Glutamatergic neuron (in vitro differentiated cells): Measurements from ENCODE around the gene KLHDC4. TPM values are rescaled to one million over a fixed set of nuclear protein-coding genes. Genes with fewer than 3 reads are reported as not detected.
"Not testable (repeated sequence)": the region's sequence is repeated elsewhere in the genome, so short reads cannot be mapped to it uniquely, and the experiment has no call there.

ENCODE experiments used
- DNase-seq: peaks from one replicate; pipeline ENCODE4 v3.0.0; 2022
- H3K27ac Mint-ChIP-seq: one replicate; pipeline ENCODE4 v1.8.0; 2020; ENCODE audit warnings: mild to moderate bottlenecking, mixed read lengths, inconsistent platforms; ENCODE audit not compliant: unreplicated experiment
- H3K27me3 Mint-ChIP-seq: one replicate; pipeline ENCODE4 v1.8.0; 2020; ENCODE audit warnings: mild to moderate bottlenecking, moderate library complexity, mixed read lengths, inconsistent platforms; ENCODE audit not compliant: unreplicated experiment
- H3K36me3 Mint-ChIP-seq: one replicate; pipeline ENCODE4 v1.8.0; 2020; ENCODE audit warnings: mild to moderate bottlenecking, mixed read lengths, inconsistent platforms; ENCODE audit not compliant: unreplicated experiment
- H3K4me1 Mint-ChIP-seq: one replicate; pipeline ENCODE4 v1.8.0; 2020; ENCODE audit warnings: mild to moderate bottlenecking, low read depth, mixed read lengths, inconsistent platforms; ENCODE audit not compliant: unreplicated experiment
- H3K4me3 Mint-ChIP-seq: one replicate; pipeline ENCODE4 v1.8.0; 2020; ENCODE audit warnings: mild to moderate bottlenecking, mixed read lengths, inconsistent platforms; ENCODE audit not compliant: unreplicated experiment
- H3K9me3 Mint-ChIP-seq: one replicate; pipeline ENCODE4 v1.8.0; 2020; ENCODE audit warnings: mild to moderate bottlenecking, moderate library complexity, mixed read lengths, inconsistent platforms; ENCODE audit not compliant: unreplicated experiment
- total RNA-seq: library from RNA; stranded (reverse); fragmentation: NEBNext Ultra II Directional; extraction: Animal tissue kit (Norgen Biotek cat#: 25700); gene quantifications from one replicate; pipeline ENCODE4 v1.2.1, GENCODE V29; 2021; ENCODE audit not compliant: unreplicated experiment
- TF ChIP-seq, protein P1 (sequence below): fragments of 200-600 bp; sonication (generic); IDR thresholded peaks from one replicate; pipeline ENCODE4 v1.5.0; 2021; ENCODE audit not compliant: partially characterized antibody, unreplicated experiment

KLHDC4 gene
- total RNA-seq, 1 donor from 2014 or later = 65.4 TPM

DNA sequence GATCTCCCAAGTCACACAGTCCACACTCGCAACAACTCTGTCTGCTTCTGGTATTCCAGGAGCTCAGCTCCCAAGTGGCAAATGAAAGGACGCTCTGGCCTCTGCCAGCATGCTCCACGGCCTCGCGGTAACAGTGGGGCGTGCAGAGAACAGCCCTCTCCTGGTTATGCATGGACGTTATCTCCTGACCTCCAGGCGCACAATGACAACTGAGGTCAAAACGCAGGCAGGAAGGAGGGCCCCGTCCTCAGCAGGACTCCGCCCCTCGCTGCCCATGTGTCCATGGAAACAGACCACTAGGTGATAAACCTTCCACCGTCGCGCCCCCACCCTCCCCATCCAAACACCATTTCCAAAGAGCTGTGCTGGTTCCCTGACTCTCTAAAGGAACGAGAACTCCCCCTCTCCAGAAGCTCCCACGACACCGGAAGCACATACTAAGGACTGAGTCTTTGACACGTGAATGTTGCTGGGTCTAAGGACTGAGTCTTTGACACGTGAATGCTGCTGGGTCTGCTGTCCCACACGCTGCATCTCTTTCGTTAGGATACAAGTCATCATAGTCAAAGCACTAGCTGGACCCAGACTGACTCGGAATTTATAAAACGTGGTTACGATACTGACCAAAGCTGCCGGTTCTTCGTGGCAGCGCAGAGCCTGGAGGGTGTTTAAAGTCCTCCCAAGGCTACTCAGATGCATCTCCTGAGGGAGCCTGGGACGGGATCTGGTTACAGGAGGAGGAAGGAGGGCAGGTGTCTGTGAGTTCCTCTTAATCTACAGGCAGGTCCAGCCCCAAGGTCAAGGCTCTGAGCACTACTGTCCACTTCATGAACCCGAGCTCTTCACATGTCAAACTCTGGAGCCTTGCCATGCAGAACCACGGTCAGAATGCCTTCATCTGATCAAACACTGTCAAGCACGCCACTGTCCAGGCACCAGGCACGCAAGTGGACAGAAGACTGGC is 43.9 kb downstream of the KLHDC4 start:
- peak overlapping the region; percentile 63 for H3K27ac Mint-ChIP-seq
- no peak for DNase-seq
- H3K27me3 Mint-ChIP-seq = peaks cover 12% of the 10 kb centered on the region
- peak overlapping the region; percentile 51 for H3K4me3 Mint-ChIP-seq
- TF ChIP-seq, protein P1, sequence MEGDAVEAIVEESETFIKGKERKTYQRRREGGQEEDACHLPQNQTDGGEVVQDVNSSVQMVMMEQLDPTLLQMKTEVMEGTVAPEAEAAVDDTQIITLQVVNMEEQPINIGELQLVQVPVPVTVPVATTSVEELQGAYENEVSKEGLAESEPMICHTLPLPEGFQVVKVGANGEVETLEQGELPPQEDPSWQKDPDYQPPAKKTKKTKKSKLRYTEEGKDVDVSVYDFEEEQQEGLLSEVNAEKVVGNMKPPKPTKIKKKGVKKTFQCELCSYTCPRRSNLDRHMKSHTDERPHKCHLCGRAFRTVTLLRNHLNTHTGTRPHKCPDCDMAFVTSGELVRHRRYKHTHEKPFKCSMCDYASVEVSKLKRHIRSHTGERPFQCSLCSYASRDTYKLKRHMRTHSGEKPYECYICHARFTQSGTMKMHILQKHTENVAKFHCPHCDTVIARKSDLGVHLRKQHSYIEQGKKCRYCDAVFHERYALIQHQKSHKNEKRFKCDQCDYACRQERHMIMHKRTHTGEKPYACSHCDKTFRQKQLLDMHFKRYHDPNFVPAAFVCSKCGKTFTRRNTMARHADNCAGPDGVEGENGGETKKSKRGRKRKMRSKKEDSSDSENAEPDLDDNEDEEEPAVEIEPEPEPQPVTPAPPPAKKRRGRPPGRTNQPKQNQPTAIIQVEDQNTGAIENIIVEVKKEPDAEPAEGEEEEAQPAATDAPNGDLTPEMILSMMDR = no peak
- peaks cover 28% of the 10 kb centered on the region for H3K9me3 Mint-ChIP-seq
- peaks cover 39% of the 10 kb centered on the region for H3K4me1 Mint-ChIP-seq
- peaks cover 21% of the 10 kb centered on the region for H3K36me3 Mint-ChIP-seq

DNA sequence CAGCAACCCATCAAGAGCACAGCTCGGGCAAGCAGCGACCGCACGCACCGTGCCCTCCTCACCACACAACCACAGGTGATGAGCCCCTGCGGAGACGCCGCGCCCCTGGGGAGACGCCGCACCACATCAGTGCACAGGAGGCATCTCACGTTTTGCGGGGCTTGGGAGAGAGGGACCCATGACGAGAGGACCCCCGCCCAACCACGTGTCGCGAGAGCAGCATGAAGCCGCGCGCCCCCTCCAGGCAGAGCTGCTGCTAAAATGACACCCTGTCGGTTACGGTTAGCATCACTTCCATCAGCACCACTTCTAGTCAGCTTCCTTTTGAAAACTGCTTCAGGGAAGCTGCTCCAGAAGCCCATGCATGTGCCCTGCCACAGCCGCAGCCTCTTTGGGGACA is 45.3 kb downstream of the KLHDC4 start:
- DNase-seq = peak; percentile 21
- no peak overlapping the region for H3K4me3 Mint-ChIP-seq
- H3K9me3 Mint-ChIP-seq = peaks cover 25% of the 10 kb centered on the region
- H3K4me1 Mint-ChIP-seq = peaks cover 31% of the 10 kb centered on the region
- peaks cover 21% of the 10 kb centered on the region for H3K36me3 Mint-ChIP-seq
- peak overlapping the region; percentile 84 for H3K27ac Mint-ChIP-seq
- H3K27me3 Mint-ChIP-seq = peaks cover 7% of the 10 kb centered on the region
- TF ChIP-seq, protein P1 = no peak

DNA sequence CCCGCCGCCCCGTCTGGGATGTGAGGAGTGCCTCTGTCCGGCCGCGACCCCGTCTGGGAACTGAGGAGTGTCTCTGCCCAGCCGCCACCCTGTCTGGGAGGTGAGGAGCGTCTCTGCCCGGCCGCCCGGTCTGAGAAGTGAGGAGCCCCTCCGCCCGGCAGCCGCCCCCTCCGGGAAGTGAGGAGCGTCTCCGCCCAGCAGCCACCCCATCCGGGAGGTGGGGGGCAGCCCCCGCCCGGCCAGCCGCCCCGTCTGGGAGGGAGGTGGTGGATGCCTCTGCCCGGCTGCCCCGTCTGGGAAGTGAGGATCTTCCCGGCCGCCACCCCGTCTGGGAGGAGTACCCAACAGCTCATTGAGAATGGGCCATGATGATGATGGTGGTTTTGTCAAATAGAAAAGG is 47.0 kb downstream of the KLHDC4 start:
- DNase-seq = peak; percentile 25
- not testable (repeated sequence) for H3K27me3 Mint-ChIP-seq
- peaks cover 20% of the 10 kb centered on the region for H3K4me1 Mint-ChIP-seq
- H3K9me3 Mint-ChIP-seq = peaks cover 21% of the 10 kb centered on the region
- H3K4me3 Mint-ChIP-seq = peak overlapping the region; percentile 65
- H3K36me3 Mint-ChIP-seq = peaks cover 14% of the 10 kb centered on the region
- H3K27ac Mint-ChIP-seq = peak overlapping the region; percentile 86

DNA sequence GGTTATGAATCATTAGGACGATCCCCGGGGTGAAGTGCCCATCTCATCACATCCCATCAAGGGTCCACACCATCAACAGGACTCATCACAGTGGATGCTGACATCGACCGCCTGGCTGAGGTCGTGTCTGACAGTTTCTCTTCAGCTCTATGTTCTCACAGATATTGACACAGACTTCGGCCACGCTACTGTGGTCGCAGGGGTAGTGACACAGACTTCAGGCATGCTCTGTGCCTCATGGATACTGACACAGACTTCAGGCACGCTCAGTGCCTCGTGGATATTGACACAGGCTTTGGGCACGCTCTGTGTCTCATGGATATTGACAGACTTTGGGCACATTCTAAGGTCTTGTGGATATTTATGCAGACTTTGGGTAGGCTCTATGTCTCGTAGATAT is 50.1 kb downstream of the KLHDC4 start:
- peaks cover 14% of the 10 kb centered on the region for H3K36me3 Mint-ChIP-seq
- no peak overlapping the region for H3K4me3 Mint-ChIP-seq
- H3K27ac Mint-ChIP-seq = no peak overlapping the region
- peaks cover 9% of the 10 kb centered on the region for H3K9me3 Mint-ChIP-seq
- no peak for DNase-seq
- TF ChIP-seq, protein P1 = no peak
- peaks cover 1% of the 10 kb centered on the region for H3K27me3 Mint-ChIP-seq
- H3K4me1 Mint-ChIP-seq = peaks cover 2% of the 10 kb centered on the region

DNA sequence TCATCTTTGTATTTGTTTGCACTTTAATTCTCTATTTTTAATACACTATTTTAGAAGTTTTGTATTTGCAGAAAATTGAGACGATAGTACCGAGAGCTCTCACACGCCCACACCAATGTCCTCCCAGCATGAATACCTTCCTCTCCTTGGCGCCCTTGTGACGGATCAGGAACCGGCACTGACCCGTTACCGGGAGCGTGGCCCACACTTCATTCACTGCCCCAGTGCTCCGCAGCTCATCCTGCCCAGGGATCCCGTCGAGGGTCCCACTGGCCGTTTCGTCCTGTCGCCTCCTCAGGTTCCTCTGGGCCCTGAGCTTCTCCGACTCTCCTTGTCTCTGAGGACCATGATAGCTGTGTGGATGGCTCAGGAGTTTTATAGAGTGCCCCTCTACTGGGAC is 50.6 kb downstream of the KLHDC4 start:
- Mint-ChIP-seq H3K27me3 (peaks cover 3% of the 10 kb centered on the region), H3K4me3 (no peak overlapping the region), H3K27ac (no peak overlapping the region), H3K36me3 (peaks cover 14% of the 10 kb centered on the region), H3K4me1 (peaks cover 2% of the 10 kb centered on the region), H3K9me3 (peaks cover 10% of the 10 kb centered on the region)
- TF ChIP-seq, protein P1 = no peak
- DNase-seq = no peak
